Osteocyte (in vitro differentiated cells): ENCODE data around the gene NCAM2. TPM values are rescaled to one million over a fixed set of nuclear protein-coding genes. Genes with fewer than 3 reads are reported as not detected.

Source experiments
- DNase-seq: peaks from one replicate; pipeline ENCODE4 v3.0.0; 2021; ENCODE audit warnings: mixed read lengths; ENCODE audit not compliant: unreplicated experiment; ENCODE audit errors: extremely low spot score
- H3K27ac Mint-ChIP-seq: one replicate; pipeline ENCODE4 v1.8.0; 2021; ENCODE audit warnings: mild to moderate bottlenecking, mixed read lengths; ENCODE audit not compliant: unreplicated experiment
- H3K27me3 Mint-ChIP-seq: one replicate; pipeline ENCODE4 v1.8.0; 2021; ENCODE audit warnings: mixed read lengths; ENCODE audit not compliant: unreplicated experiment
- H3K36me3 Mint-ChIP-seq: one replicate; pipeline ENCODE4 v1.8.0; 2021; ENCODE audit warnings: mixed read lengths; ENCODE audit not compliant: unreplicated experiment
- H3K4me1 Mint-ChIP-seq: one replicate; pipeline ENCODE4 v1.8.0; 2021; ENCODE audit warnings: mixed read lengths; ENCODE audit not compliant: unreplicated experiment
- H3K4me3 Mint-ChIP-seq: one replicate; pipeline ENCODE4 v1.8.0; 2021; ENCODE audit warnings: mild to moderate bottlenecking, moderate library complexity, mixed read lengths; ENCODE audit not compliant: unreplicated experiment
- H3K9me3 Mint-ChIP-seq: one replicate; pipeline ENCODE4 v1.8.0; 2021; ENCODE audit warnings: mixed read lengths; ENCODE audit not compliant: unreplicated experiment
- total RNA-seq: library from RNA; stranded (reverse); gene quantifications from 2 replicates; pipeline ENCODE4 v1.2.1, GENCODE V29; 2021
- TF ChIP-seq, protein P1 (sequence below): fragments of 200-600 bp; sonication (generic); IDR thresholded peaks from 2 replicates; pipeline ENCODE4 v1.5.0; 2021; ENCODE audit warnings: antibody characterized with exemption, mild to moderate bottlenecking, moderate library complexity

Gene NCAM2
- total RNA-seq, 1 donor from 2014 or later = 121 TPM

- no peaks in the 10 kb centered on the region for H3K27me3 Mint-ChIP-seq
- no peak overlapping the region for H3K27ac Mint-ChIP-seq
- H3K4me1 Mint-ChIP-seq = peaks cover 3% of the 10 kb centered on the region
- no peak overlapping the region for H3K4me3 Mint-ChIP-seq
- DNase-seq = no peak
- TF ChIP-seq, protein P1, sequence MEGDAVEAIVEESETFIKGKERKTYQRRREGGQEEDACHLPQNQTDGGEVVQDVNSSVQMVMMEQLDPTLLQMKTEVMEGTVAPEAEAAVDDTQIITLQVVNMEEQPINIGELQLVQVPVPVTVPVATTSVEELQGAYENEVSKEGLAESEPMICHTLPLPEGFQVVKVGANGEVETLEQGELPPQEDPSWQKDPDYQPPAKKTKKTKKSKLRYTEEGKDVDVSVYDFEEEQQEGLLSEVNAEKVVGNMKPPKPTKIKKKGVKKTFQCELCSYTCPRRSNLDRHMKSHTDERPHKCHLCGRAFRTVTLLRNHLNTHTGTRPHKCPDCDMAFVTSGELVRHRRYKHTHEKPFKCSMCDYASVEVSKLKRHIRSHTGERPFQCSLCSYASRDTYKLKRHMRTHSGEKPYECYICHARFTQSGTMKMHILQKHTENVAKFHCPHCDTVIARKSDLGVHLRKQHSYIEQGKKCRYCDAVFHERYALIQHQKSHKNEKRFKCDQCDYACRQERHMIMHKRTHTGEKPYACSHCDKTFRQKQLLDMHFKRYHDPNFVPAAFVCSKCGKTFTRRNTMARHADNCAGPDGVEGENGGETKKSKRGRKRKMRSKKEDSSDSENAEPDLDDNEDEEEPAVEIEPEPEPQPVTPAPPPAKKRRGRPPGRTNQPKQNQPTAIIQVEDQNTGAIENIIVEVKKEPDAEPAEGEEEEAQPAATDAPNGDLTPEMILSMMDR = no peak
- H3K36me3 Mint-ChIP-seq = peaks cover 25% of the 10 kb centered on the region
- no peaks in the 10 kb centered on the region for H3K9me3 Mint-ChIP-seq
These were observed 288.1 kb downstream of the NCAM2 start for GRCh38 chr21:21286170-21286798.

GRCh38 chr21:21290751-21291150, 292.5 kb downstream of the NCAM2 start:
- no peak for DNase-seq
- Mint-ChIP-seq H3K36me3 (peaks cover 43% of the 10 kb centered on the region), H3K4me3 (no peak overlapping the region), H3K9me3 (peaks cover 11% of the 10 kb centered on the region), H3K27me3 (no peaks in the 10 kb centered on the region), H3K27ac (no peak overlapping the region), H3K4me1 (no peaks in the 10 kb centered on the region)
- TF ChIP-seq, protein P1 = no peak

GRCh38 chr21:21291883-21292569, 293.8 kb downstream of the NCAM2 start:
- Mint-ChIP-seq H3K27ac (no peak overlapping the region), H3K4me3 (no peak overlapping the region), H3K36me3 (peaks cover 44% of the 10 kb centered on the region), H3K4me1 (no peaks in the 10 kb centered on the region), H3K9me3 (peaks cover 12% of the 10 kb centered on the region), H3K27me3 (no peaks in the 10 kb centered on the region)
- no peak for DNase-seq
- TF ChIP-seq, protein P1 = no peak

DNA sequence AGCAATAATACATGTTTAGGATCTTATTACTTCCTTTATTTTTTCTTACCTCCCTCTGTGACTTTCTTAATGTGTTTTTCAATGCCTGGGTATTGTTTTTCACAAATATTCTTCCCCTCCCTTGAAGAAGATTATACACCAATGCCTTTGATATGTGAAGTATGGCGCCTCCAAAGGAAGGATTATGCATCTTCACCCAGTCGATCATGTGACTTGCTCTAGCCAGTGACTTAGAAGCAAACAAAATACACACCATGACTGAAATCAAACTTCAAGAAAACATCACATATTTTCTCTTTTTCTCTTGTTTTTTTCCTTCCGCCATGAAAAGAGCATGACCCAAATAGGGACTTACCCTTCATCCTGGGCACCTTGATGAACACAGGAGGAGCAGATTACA, 297.1 kb downstream of the NCAM2 start:
- Mint-ChIP-seq H3K9me3 (peaks cover 12% of the 10 kb centered on the region), H3K27ac (no peak overlapping the region), H3K36me3 (peaks cover 37% of the 10 kb centered on the region), H3K4me3 (no peak overlapping the region), H3K4me1 (no peaks in the 10 kb centered on the region), H3K27me3 (no peaks in the 10 kb centered on the region)
- TF ChIP-seq, protein P1 = no peak
- no peak for DNase-seq

DNA sequence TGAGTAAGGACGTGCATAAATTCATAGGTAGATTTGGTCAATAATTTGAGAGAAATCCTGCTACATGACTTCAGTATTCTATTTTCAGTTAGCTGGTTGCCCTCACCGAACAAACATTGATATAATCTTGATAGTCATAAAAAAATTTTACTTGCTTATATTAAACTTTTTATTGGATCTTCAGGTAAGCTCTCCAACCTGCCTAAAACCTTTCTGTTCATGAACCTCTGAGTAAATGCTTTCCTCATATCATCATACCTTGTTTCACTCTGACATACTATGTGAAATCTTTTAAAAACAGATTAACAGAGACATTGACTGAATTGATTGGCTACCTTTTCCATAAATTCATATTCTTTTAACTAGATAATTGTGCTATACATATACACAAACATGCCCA, 299.0 kb downstream of the NCAM2 start:
- H3K9me3 Mint-ChIP-seq = peaks cover 12% of the 10 kb centered on the region
- H3K4me3 Mint-ChIP-seq = no peak overlapping the region
- no peak for DNase-seq
- no peak overlapping the region for H3K27ac Mint-ChIP-seq
- TF ChIP-seq, protein P1 = no peak
- H3K27me3 Mint-ChIP-seq = no peaks in the 10 kb centered on the region
- peaks cover 32% of the 10 kb centered on the region for H3K36me3 Mint-ChIP-seq
- H3K4me1 Mint-ChIP-seq = no peaks in the 10 kb centered on the region
